SHP77 (cell line): Measurements from ENCODE around the gene PHF2.
A peak's percentile ranks its signal among the peaks of the same experiment; 100 is the strongest.

Source experiments
- DNase-seq, 2 experiments: peaks; one replicate each; lab custom pipeline; 2025; lab: John Stamatoyannopoulos, UW

PHF2 gene

DNA sequence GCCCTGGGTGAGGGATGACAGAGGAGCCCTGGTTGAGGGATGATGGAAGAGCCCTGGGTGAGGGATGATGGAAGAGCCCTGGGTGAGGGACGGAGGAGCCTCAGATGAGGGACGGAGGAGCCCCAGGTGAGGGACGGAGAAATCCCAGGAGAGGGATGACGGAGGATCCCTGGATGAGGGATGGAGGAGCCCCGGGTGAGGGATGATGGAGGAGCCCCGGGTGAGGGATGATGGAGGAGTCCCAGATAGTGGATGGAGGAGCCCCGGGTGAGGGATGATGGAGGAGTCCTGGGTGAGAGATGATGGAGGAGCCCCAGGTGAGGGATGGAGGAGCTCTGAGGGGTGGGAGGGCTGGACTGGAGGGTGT lies 10.9 kb downstream of the PHF2 start:
- no peak for DNase-seq

GRCh38 chr9:93587651-93588347 lies 11.4 kb downstream of the PHF2 start:
- DNase-seq: no peak

DNA sequence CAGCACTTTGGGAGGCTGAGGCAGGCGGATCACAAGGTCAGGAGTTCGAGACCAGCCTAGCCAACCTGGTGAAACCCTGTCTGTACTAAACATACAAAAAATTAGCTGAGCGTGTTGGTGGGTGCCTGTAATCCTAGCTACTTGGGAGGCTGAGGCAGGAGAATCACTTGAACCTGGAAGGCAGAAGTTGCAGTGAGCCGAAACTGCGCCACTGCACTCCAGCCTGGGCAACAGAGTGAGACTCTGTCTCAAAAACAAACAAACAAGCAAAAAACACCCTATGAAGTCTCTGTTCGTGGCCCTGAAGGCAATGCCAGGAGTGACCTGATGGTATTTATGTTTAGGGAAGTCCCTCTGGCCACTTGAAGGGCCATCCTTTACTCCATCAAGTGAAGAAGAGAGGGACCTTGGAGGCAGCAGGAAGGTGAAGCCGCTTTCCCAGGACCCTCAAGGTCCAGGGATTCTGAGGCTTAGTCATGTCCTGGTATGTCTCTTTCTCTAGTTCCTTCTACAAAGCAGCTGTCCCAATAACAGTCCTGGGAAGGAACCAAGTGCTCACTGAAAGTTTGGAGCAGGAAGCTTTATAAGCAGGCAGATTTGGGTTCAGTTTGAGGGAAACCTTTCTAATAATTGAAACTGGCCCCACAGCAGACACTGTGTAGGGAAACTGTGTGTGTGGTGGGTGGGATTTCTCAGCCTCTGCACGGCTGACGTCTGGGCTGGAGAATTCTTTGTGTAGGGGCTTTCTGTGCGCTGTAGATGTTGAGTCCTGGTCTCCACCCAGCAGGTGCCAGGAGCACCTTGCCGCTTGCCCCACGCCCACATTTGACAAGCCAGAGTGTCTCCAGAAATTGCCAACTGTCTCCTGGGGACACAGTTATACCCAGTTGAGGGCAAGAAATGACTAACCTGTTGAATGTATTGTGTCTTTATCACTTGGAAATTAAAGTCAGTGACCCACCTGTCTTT lies 12.5 kb downstream of the PHF2 start:
- DNase-seq: no peak

GRCh38 chr9:93589688-93590087 lies 13.3 kb downstream of the PHF2 start:
- DNase-seq: no peak

DNA sequence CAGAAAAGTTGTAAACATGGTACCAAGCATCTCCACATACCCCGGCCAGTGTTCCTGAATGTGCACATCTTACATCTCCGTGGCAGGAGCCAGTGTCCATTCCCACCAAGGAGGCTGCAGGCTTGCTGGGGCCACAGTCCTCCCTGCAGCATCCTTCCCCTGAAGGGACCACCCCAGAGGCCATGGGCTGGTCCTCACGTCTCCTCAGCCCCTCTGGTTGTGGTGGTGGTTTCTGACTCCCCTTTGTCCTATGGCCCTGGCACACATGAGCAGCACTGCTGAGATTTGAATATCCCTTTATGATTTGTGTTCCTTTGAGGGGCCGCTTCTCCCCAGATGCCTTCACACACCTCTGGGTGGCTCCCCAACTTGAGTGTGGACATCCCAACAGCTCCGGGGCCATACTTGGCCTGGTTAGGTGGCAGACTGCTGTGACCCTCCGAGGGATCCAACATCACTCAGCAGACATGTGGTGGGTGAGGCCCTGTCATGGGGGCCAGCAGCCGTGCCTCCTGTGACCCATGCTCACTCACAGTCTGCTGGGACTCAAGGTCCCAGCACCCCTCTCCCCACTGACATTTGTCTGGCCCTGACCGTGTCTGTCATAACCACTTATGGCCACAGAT lies 14.3 kb downstream of the PHF2 start:
- DNase-seq: no peak

GRCh38 chr9:93591301-93592007 lies 15.1 kb downstream of the PHF2 start:
- DNase-seq: no peak

DNA sequence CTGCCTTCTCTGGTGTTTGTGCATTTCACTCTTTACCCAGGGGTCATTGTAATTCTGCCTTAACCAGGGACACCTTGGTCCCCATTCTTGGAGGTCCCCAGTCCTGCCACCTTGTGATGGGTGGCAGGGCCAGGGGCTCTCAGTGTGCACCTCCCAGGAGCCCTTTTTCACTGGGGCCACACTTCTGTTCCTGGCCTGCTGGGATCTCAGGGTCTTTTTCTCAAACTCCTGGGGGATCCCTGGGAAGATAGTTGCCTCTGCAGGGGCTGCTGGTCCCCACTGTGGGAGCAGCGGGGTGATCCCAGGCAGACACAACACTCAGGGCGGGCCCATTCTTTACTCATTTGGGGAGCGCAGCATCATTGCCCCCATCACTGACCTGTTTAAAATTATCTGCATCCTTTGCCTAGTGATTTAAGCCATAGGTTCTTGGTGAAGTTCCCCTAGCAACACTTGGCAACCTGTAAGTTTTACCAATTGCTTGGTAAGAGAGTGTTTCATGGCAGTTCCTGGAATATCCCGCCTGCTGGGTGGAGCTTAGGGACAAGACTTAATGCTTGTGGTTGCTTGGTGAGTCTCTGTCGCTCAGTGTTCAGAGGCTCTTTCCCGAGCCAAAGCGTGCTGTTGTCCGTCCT lies 15.7 kb downstream of the PHF2 start:
- no peak for DNase-seq

GRCh38 chr9:93592643-93593021 lies 16.2 kb downstream of the PHF2 start:
- no peak for DNase-seq

GRCh38 chr9:93593144-93593658 lies 16.8 kb downstream of the PHF2 start:
- no peak for DNase-seq

- DNase-seq: no peak
Observed at GRCh38 chr9:93594041-93594756, 17.8 kb downstream of the PHF2 start.

DNA sequence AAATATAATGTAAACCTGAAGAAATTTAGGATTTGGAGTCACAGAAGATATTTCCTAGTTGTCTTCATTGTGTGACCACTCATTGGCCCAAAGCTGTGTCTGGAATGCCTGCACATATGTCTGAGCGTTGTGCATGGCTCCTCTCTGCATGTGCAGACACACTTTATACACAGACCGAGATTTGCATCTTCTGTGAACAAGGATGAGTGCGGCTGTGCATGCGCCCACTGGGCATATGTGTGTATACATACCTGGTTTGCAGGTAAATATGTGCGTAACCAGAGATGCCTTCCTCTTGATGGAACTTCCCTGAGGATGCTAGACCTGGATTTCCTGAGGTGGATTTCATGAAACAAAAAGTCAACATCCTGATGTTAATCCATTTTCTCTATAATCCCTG lies 19.1 kb downstream of the PHF2 start:
- DNase-seq: no peak

GRCh38 chr9:93595861-93596365 lies 19.5 kb downstream of the PHF2 start:
- no peak for DNase-seq

DNA sequence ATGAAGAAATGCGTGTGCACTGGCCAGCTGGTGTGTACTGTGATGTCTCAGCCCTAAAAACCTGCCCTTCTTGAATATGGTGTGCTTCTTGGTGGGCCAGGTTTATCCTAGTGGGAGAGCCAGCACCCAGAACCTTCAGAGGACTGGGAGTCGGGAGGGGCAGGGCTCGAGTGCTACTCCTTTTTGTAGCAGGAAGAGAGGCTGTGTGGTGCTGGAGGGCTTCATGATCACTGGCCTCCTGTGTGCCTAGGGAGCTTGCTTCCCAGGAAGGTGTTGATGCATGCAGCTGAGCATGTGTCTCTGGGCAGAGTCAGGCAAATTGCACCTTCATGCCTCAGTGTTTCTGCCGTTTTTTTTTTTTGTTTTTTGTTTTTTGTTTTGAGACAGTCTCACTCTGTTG lies 20.0 kb downstream of the PHF2 start:
- no peak for DNase-seq

- DNase-seq: no peak
Observed at GRCh38 chr9:93597142-93597706, 20.8 kb downstream of the PHF2 start.

- no peak for DNase-seq
Observed at GRCh38 chr9:93597871-93598646, 21.7 kb downstream of the PHF2 start.

DNA sequence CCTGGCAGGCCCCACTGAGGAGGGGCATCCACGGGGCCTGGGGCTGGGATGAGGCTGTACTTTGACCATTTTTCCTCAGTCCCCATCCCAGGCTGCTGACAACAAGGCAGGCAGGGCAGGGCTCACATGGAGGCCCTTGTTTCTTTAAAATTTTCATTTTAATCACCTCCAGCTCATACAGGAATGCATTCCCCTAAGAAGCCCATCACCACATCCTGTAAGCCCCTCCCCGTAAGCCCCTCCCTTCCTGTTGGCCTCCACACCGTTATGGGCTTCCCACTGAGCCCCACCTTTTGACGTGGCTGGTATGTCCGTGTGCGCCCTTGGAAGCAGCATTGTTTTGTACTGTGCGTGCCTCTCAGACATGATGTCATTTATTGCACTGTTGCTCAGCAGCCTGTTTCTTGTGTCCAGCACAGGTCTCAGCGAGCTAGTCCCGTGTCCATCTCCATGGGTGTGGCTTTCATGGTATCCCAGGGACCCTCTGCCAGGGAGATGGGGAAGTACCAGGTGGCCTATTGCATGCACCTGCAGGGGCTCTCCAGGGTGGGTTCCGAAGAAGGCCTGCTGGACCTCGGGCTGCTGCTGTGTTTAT lies 22.4 kb downstream of the PHF2 start:
- DNase-seq: no peak

DNA sequence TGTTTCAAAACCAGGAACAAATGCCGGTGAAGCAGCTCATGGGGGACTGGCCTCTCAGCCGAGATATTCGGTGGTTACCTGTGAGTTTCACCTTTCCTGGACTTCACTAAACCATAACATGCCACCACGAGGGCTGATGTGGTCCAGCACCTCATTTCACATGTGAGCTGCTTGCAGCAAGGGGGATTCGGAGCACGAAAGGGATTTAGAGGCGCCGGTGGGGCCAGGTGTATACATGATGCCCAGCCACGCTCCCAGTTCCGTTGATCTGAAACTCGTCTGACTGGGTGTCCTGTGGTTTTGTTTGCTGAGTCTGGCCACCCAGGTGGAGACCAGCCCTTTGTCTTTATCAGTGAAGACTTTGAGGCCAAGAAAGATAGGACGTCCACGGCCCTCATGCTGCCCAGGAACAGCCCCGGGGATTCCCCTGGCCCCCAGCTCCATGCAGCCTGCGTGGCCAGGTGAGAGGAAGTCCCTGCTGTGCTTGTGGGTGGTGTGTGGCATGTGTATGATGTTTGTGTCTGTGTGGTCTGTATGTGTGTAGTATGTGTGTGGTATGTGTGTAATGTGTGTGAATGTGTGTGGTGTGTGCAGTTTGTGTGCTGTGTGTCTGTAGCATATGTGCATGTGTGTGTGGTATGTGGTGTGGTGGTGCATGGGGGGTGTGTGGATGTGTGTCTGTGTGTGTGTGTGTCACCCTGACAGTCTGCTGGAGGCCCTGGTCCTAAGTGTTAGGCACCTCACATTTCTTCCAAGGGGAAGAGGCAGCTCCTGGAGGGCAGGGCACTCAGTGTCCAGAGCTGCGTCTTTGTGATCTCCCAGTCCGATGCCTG lies 23.4 kb downstream of the PHF2 start:
- DNase-seq: no peak

GRCh38 chr9:93600504-93600903 lies 24.1 kb downstream of the PHF2 start:
- peak; percentile 23 to 65 for DNase-seq
